Keratinocyte (primary cell): ENCODE measurements around the gene GOLGA6L9.
"Not testable (repeated sequence)": the region's sequence is repeated elsewhere in the genome, so short reads cannot be mapped to it uniquely, and the experiment has no call there.

Experiments used
- EZH2 ChIP-seq: IDR thresholded peaks from one replicate; pipeline ENCODE4 v1.6.1; 2012; ENCODE audit warnings: inconsistent platforms, mild to moderate bottlenecking, low read length, moderate library complexity
- TF ChIP-seq, protein P1 (sequence below), 3 experiments: IDR thresholded peaks in 1 of 3; conservative IDR thresholded peaks in 1 of 3; optimal IDR thresholded peaks in 1 of 3; 2 replicates in 2 of 3; 3 replicates in 1 of 3; pipeline versions ENCODE3 to v1.5.1; 2011; ENCODE audit warnings: low read length in 3 of 3, mild to moderate bottlenecking in 3 of 3, moderate library complexity in 2 of 3, control low read depth in 1 of 3, inconsistent platforms in 1 of 3; ENCODE audit not compliant: insufficient read depth in 2 of 3; ENCODE audit errors: extremely low read depth in 1 of 3

DNA sequence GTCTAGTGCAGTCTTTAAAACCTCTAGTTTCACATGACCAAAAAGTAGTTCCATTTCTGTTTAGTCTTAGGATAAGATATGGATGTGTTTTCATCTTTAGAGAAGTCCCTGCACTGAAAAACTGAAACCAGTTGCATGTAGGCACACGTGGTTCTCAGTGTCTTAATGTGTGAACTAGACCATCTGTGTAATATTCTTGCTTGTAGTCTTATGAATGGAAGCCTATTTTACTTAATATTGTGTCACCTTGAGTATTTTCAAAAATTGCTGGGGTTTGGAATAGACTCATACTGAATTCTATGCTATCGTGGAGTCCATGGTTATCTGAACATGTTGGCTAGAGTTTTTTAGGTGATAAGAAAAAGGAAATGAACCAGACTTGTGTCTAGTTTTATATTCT, 23.4 kb upstream of the GOLGA6L9 start:
- not testable (repeated sequence) for TF ChIP-seq EZH2
- TF ChIP-seq, protein P1, sequence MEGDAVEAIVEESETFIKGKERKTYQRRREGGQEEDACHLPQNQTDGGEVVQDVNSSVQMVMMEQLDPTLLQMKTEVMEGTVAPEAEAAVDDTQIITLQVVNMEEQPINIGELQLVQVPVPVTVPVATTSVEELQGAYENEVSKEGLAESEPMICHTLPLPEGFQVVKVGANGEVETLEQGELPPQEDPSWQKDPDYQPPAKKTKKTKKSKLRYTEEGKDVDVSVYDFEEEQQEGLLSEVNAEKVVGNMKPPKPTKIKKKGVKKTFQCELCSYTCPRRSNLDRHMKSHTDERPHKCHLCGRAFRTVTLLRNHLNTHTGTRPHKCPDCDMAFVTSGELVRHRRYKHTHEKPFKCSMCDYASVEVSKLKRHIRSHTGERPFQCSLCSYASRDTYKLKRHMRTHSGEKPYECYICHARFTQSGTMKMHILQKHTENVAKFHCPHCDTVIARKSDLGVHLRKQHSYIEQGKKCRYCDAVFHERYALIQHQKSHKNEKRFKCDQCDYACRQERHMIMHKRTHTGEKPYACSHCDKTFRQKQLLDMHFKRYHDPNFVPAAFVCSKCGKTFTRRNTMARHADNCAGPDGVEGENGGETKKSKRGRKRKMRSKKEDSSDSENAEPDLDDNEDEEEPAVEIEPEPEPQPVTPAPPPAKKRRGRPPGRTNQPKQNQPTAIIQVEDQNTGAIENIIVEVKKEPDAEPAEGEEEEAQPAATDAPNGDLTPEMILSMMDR (optimal IDR thresholded peaks at IDR 0.05 in 1 of 3, IDR thresholded peaks at IDR 0.05 in 1 of 3, conservative IDR thresholded peaks at IDR 0.05 in 1 of 3; ENCODE audit: extremely low read depth in 1 of 3, insufficient read depth in 2 of 3, low read length in 3 of 3) = not testable (repeated sequence)
